DMS153 treated with DMSO at 0.1 percent for 48 hours (cell line): Measurements from ENCODE around the gene PNMA1.
"Not testable (repeated sequence)": the region's sequence is repeated elsewhere in the genome, so short reads cannot be mapped to it uniquely, and the experiment has no call there.

Source experiments
- DNase-seq: peaks from one replicate; lab custom pipeline; 2025; ENCODE audit not compliant: unreplicated experiment; lab: John Stamatoyannopoulos, UW

PNMA1 gene

GRCh38 chr14:73718418-73719251, 4.5 kb upstream of the PNMA1 start:
- DNase-seq, result no peak

GRCh38 chr14:73717711-73718417, 3.7 kb upstream of the PNMA1 start:
- DNase-seq, result no peak

GRCh38 chr14:73717266-73717665, 3.1 kb upstream of the PNMA1 start:
- no peak for DNase-seq

DNA sequence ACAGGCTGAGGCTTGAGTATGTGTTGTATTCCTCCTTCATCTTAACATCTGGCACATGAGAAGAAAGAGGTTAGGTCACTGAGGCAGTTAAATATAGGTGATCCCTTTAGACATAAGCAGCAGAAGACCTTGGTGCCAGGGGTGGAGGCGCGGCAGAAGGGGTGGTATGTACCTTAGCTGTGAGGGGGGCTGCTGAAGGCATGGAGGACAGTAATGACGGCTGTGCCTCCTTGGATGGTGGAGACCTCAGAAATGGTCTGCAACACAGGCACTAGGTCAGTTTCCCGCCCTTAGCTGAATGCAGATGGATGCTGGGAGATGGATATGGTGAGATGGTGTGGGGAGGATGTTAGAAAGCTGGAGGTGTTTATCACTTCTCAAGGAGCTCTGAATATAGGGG, 1.5 kb upstream of the PNMA1 start:
- no peak for DNase-seq

DNA sequence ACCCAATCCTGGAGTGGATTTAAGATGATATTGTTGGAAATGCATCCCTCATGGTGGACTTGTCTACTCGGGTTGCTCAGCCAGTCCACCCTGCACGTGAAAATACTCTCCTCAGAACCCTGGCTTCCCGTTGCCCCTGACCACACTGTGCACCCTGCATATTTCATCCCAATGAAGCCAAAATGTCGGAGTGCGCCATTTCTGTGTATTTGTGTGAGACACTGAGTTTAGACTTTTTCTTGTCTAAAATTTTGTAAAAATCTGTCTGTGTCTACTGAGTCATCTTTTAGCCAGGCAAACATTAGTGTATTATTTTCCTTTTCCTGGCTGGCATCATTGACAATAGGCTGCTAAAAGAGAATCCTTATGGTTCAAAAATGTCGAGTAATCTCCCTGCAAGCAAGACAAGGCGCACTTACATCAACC, 485 bp upstream of the PNMA1 start:
- no peak for DNase-seq

DNA sequence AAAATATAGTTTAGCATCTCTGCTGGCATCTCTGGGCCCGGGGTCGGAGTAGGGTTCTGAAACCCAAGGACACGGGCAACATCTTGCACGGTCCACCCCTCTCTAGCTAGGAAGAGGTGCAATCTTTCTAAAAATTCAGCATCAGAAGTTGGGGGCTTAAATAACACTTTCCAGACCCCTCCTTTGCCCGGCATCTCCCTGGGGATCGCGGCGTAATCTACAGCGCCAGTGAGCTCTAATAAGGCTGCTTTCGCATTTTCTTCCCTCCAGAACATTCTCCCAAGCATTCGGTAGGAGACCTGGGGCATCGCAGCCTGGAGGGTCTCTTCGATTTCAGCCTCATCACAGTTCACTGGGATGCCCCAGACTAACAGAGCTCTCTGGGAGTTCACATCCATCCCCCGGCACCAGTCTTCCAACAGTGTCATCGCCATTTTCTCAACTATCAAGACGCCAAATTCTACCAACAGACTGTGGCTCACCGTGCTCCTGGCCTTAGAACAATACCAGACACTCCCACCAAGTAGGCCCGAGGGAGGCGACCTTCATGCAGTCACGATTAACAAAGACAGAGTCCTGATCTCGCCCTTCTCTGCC, 880 bp downstream of the PNMA1 start:
- DNase-seq, result no peak

- no peak for DNase-seq
These were observed 1.5 kb downstream of the PNMA1 start for GRCh38 chr14:73712540-73713180.

- DNase-seq, result no peak
These were observed 2.1 kb downstream of the PNMA1 start for GRCh38 chr14:73712071-73712506.

GRCh38 chr14:73710737-73711136, 3.4 kb downstream of the PNMA1 start:
- no peak for DNase-seq

GRCh38 chr14:73709904-73710469, 4.2 kb downstream of the PNMA1 start:
- DNase-seq, result no peak

GRCh38 chr14:73708076-73708475, 6.1 kb downstream of the PNMA1 start:
- not testable (repeated sequence) for DNase-seq

- no peak for DNase-seq
These were observed 13.9 kb downstream of the PNMA1 start for GRCh38 chr14:73700325-73700724.

- DNase-seq, result no peak
These were observed 17.5 kb downstream of the PNMA1 start for GRCh38 chr14:73696466-73697400.

DNA sequence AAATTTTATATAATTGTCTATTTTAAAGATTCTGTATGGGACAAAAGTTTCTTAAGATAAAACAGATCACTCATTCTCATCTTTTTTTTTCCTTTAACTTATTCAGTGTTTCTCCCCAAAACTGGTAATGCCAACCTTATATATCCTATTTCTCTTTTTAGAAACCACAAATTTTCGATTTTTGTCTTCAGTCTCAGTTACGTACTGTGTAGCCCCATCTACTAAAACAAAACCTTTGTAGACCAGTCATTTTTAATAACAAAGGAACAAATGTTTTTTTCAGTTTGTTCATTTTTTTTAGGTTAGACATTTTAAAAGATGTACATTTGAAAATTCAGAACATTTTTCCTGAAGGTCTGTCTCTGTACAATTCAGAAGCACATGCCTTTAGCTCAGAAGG, 18.2 kb downstream of the PNMA1 start:
- DNase-seq, result no peak

DNA sequence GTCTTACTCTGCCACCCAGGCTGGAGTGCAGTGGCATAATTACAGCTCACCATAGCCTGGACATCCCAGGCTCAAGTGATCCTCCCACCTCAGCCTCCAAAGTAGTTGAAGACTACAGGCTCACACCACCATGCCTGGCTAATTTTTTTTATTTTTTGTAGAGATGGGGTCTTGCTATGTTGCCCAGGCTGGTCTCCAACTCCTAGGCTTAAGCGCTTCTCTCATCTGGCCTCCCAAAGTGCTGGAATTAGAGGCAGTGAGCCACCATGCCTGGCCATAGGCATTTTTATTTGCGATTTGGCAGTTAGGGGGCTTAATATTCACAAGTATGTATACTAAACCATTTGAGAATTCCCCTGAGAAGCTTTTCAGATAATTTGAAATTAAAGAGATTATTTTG, 19.1 kb downstream of the PNMA1 start:
- DNase-seq, result no peak

GRCh38 chr14:73694083-73694482, 20.1 kb downstream of the PNMA1 start:
- DNase-seq, result no peak

GRCh38 chr14:73686901-73687300, 27.3 kb downstream of the PNMA1 start:
- no peak for DNase-seq

- no peak for DNase-seq
These were observed 28.9 kb downstream of the PNMA1 start for GRCh38 chr14:73685328-73685727.

DNA sequence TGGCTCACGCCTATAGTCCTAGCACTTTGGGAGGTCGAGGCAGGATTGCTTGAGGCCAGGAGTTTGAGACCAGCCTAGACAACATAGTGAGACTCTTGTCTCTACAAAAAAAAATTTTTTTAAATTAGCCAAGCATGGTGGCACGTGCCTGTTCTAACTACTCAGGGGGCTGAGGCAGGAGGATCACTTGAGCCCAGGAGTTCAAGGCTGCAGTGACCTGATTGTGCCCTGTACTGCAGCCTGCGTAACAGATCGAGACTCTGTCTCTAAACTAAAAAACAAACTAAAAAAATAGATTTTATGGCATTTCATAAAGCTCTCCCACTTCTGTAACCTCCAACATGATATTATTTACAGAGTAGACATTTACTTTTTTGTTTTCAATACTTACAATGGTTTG, 29.6 kb downstream of the PNMA1 start:
- DNase-seq, result no peak

- DNase-seq, result no peak
These were observed 33.4 kb downstream of the PNMA1 start for GRCh38 chr14:73680821-73681220.
